GM13977 (cell line): ENCODE data around the gene MTMR1.

Source experiments
- DNase-seq: peaks from one replicate; pipeline ENCODE4 v3.0.0; 2012; ENCODE audit warnings: low spot score
- CTCF ChIP-seq: IDR thresholded peaks from 2 replicates; pipeline ENCODE4 v1.5.1; 2012; ENCODE audit warnings: mild to moderate bottlenecking, control low read depth; ENCODE audit not compliant: insufficient read depth; ENCODE audit errors: extremely low read depth, missing control alignments
- in situ Hi-C: fragments of 300-500 bp; cut with MboI; formaldehyde crosslinking; loops from one replicate; pipeline ENCODE4 v1.12.0; 2022; ENCODE audit warnings: low sequenced_read_pairs, low pct_unique_long_range_greater_than_20kb, mixed read lengths, inconsistent platforms; ENCODE audit not compliant: unreplicated experiment

Gene MTMR1

GRCh38 chrX:150768132-150768485, 74.9 kb downstream of the MTMR1 start:
- TF ChIP-seq CTCF: no peak
- DNase-seq: no peak
- in situ Hi-C loops: no loop called here

GRCh38 chrX:150768580-150769190, 75.5 kb downstream of the MTMR1 start:
- TF ChIP-seq CTCF: no peak
- in situ Hi-C loops: no loop called here
- no peak for DNase-seq

- in situ Hi-C loops: no loop called here
- no peak for DNase-seq
- no peak for TF ChIP-seq CTCF
Measured at GRCh38 chrX:150769408-150769807, 76.2 kb downstream of the MTMR1 start.

- no peak for TF ChIP-seq CTCF
- in situ Hi-C loops: loop anchor here (10.0 kb wide), 1 partner anchor 314 kb away; no protein-coding TSS in a partner anchor
- DNase-seq: no peak
Measured at GRCh38 chrX:150770623-150771022, 77.4 kb downstream of the MTMR1 start.

GRCh38 chrX:150771116-150771515, 77.9 kb downstream of the MTMR1 start:
- DNase-seq: no peak
- in situ Hi-C loops: loop anchor here (10.0 kb wide), 1 partner anchor 314 kb away; no protein-coding TSS in a partner anchor
- TF ChIP-seq CTCF: no peak

- DNase-seq: peak; percentile 82
- peak; percentile 88 for TF ChIP-seq CTCF
- in situ Hi-C loops: loop anchor here (10.0 kb wide), 1 partner anchor 312 kb away; no protein-coding TSS in a partner anchor
Measured at GRCh38 chrX:150772150-150772970, 79.2 kb downstream of the MTMR1 start.
